Activated naive CD8-positive, alpha-beta T cell treated with anti-CD3 and anti-CD28 coated beads, Interleukin-2, amount 50 U/mL, for 24 hours (primary cell): ENCODE measurements around the gene LMF1.
"Not testable (repeated sequence)": the region's sequence is repeated elsewhere in the genome, so short reads cannot be mapped to it uniquely, and the experiment has no call there.

Experiments
- ATAC-seq: fragments of 150-1000 bp; cut with Tn5 transposase; one replicate; pipeline ENCODE4 v1.10.0; 2021
- DNase-seq: peaks from one replicate; pipeline ENCODE4 v3.0.0; 2021
- H3K27ac Mint-ChIP-seq: one replicate; pipeline ENCODE4 v1.8.0; 2021; ENCODE audit warnings: mild to moderate bottlenecking, mixed read lengths
- H3K27me3 Mint-ChIP-seq: one replicate; pipeline ENCODE4 v1.8.0; 2021; ENCODE audit warnings: mixed read lengths
- H3K36me3 Mint-ChIP-seq: one replicate; pipeline ENCODE4 v1.8.0; 2021; ENCODE audit warnings: low read depth, mixed read lengths
- H3K4me1 Mint-ChIP-seq: one replicate; pipeline ENCODE4 v1.8.0; 2021; ENCODE audit warnings: mixed read lengths
- H3K4me3 Mint-ChIP-seq: one replicate; pipeline ENCODE4 v1.8.0; 2021; ENCODE audit warnings: mild to moderate bottlenecking, moderate library complexity, mixed read lengths
- H3K9me3 Mint-ChIP-seq: one replicate; pipeline ENCODE4 v1.8.0; 2021; ENCODE audit warnings: mixed read lengths

The LMF1 gene

GRCh38 chr16:896261-897199, 74.3 kb downstream of the LMF1 start:
- no peak overlapping the region for H3K4me3 Mint-ChIP-seq
- no peak overlapping the region for H3K27ac Mint-ChIP-seq
- no peaks in the 10 kb centered on the region for H3K9me3 Mint-ChIP-seq
- DNase-seq: no peak
- H3K4me1 Mint-ChIP-seq: no peaks in the 10 kb centered on the region
- H3K36me3 Mint-ChIP-seq: no peaks in the 10 kb centered on the region
- H3K27me3 Mint-ChIP-seq: no peaks in the 10 kb centered on the region
- ATAC-seq: no peak

DNA sequence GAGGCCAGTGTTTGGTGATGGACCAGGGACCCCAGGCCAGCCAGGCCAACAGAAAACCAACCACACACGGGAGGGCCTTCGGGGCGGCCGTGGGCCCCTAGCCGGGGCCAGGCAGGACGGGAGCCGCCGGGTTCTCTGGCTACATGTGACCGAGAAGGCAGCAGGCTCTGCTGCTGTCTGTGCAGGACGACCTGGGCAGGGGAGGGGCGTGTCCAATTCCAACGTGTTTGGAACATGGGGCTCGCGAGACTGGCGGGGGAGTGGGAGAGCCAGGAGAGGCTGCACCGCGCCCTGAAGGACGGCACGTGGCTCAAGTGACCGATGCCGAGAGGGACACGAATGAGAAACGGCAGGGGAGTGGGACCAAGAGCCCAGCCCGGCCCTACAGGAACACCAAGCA, 75.4 kb downstream of the LMF1 start:
- H3K4me3 Mint-ChIP-seq: no peak overlapping the region
- DNase-seq (no peak), ATAC-seq (no peak)
- H3K27me3 Mint-ChIP-seq: no peaks in the 10 kb centered on the region
- no peaks in the 10 kb centered on the region for H3K9me3 Mint-ChIP-seq
- H3K4me1 Mint-ChIP-seq: no peaks in the 10 kb centered on the region
- no peaks in the 10 kb centered on the region for H3K36me3 Mint-ChIP-seq
- no peak overlapping the region for H3K27ac Mint-ChIP-seq

- DNase-seq (no peak), ATAC-seq (no peak)
- Mint-ChIP-seq H3K27ac (no peak overlapping the region), H3K36me3 (no peaks in the 10 kb centered on the region), H3K9me3 (no peaks in the 10 kb centered on the region), H3K4me3 (no peak overlapping the region), H3K4me1 (no peaks in the 10 kb centered on the region), H3K27me3 (no peaks in the 10 kb centered on the region)
Observed at GRCh38 chr16:894841-895240, 75.9 kb downstream of the LMF1 start.

GRCh38 chr16:894136-894535, 76.6 kb downstream of the LMF1 start:
- DNase-seq (no peak), ATAC-seq (no peak)
- H3K36me3 Mint-ChIP-seq: no peaks in the 10 kb centered on the region
- no peak overlapping the region for H3K4me3 Mint-ChIP-seq
- H3K27ac Mint-ChIP-seq: no peak overlapping the region
- no peaks in the 10 kb centered on the region for H3K4me1 Mint-ChIP-seq
- no peaks in the 10 kb centered on the region for H3K9me3 Mint-ChIP-seq
- no peaks in the 10 kb centered on the region for H3K27me3 Mint-ChIP-seq

GRCh38 chr16:893360-893759, 77.4 kb downstream of the LMF1 start:
- ATAC-seq: no peak
- H3K9me3 Mint-ChIP-seq: no peaks in the 10 kb centered on the region
- no peaks in the 10 kb centered on the region for H3K4me1 Mint-ChIP-seq
- H3K27ac Mint-ChIP-seq: no peak overlapping the region
- H3K36me3 Mint-ChIP-seq: no peaks in the 10 kb centered on the region
- no peak overlapping the region for H3K4me3 Mint-ChIP-seq
- no peak for DNase-seq
- H3K27me3 Mint-ChIP-seq: no peaks in the 10 kb centered on the region

- Mint-ChIP-seq H3K4me1 (no peaks in the 10 kb centered on the region), H3K9me3 (no peaks in the 10 kb centered on the region), H3K27me3 (no peaks in the 10 kb centered on the region), H3K27ac (no peak overlapping the region), H3K4me3 (no peak overlapping the region), H3K36me3 (no peaks in the 10 kb centered on the region)
- no peak for ATAC-seq
- DNase-seq: no peak
Observed at GRCh38 chr16:892536-893255, 78.1 kb downstream of the LMF1 start.

DNA sequence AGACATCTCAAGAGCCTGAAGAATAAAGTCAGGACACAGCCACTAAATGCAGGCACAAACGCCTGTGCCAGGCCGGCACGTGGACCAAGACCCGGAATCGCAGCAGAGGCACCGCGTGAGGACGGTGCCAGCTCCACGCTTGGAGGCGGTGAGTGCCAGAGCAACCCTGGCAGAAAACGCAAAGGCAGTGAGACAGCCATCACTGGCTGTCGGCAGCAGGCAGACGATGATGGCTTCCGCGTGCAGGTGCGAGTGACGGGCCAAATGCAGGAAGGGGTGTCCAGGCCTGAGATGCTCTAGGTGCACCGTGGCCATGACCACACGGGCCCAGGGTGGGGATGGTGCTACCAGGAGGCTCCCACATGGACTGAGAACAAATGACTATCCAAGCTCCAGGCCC, 78.8 kb downstream of the LMF1 start:
- Mint-ChIP-seq H3K4me3 (no peak overlapping the region), H3K4me1 (no peaks in the 10 kb centered on the region), H3K27me3 (no peaks in the 10 kb centered on the region), H3K9me3 (no peaks in the 10 kb centered on the region), H3K27ac (no peak overlapping the region), H3K36me3 (no peaks in the 10 kb centered on the region)
- no peak for ATAC-seq
- no peak for DNase-seq

GRCh38 chr16:891353-891740, 79.4 kb downstream of the LMF1 start:
- Mint-ChIP-seq H3K9me3 (no peaks in the 10 kb centered on the region), H3K4me1 (no peaks in the 10 kb centered on the region), H3K27ac (no peak overlapping the region), H3K4me3 (no peak overlapping the region), H3K27me3 (no peaks in the 10 kb centered on the region), H3K36me3 (no peaks in the 10 kb centered on the region)
- DNase-seq: no peak
- ATAC-seq: no peak

GRCh38 chr16:890716-891352, 80.0 kb downstream of the LMF1 start:
- Mint-ChIP-seq H3K27me3 (no peaks in the 10 kb centered on the region), H3K27ac (no peak overlapping the region)
- no peak for DNase-seq

GRCh38 chr16:890217-890616, 80.6 kb downstream of the LMF1 start:
- Mint-ChIP-seq H3K9me3 (no peaks in the 10 kb centered on the region), H3K4me1 (no peaks in the 10 kb centered on the region), H3K36me3 (no peaks in the 10 kb centered on the region), H3K27ac (no peak overlapping the region), H3K4me3 (no peak overlapping the region), H3K27me3 (no peaks in the 10 kb centered on the region)
- ATAC-seq: no peak
- no peak for DNase-seq

More at GRCh38 chr16:890716-891352, 80.0 kb downstream of the LMF1 start:
- Mint-ChIP-seq H3K4me3 (no peak overlapping the region), H3K36me3 (no peaks in the 10 kb centered on the region), H3K9me3 (no peaks in the 10 kb centered on the region), H3K4me1 (no peaks in the 10 kb centered on the region)
- ATAC-seq: no peak

- H3K9me3 Mint-ChIP-seq: no peaks in the 10 kb centered on the region
- no peaks in the 10 kb centered on the region for H3K4me1 Mint-ChIP-seq
- no peak overlapping the region for H3K4me3 Mint-ChIP-seq
- H3K27ac Mint-ChIP-seq: no peak overlapping the region
- H3K36me3 Mint-ChIP-seq: no peaks in the 10 kb centered on the region
- no peaks in the 10 kb centered on the region for H3K27me3 Mint-ChIP-seq
- DNase-seq: no peak
- no peak for ATAC-seq
Observed at GRCh38 chr16:889586-889985, 81.2 kb downstream of the LMF1 start.

- DNase-seq: no peak
- no peak for ATAC-seq
- H3K9me3 Mint-ChIP-seq: no peaks in the 10 kb centered on the region
- H3K27ac Mint-ChIP-seq: no peak overlapping the region
- no peak overlapping the region for H3K4me3 Mint-ChIP-seq
- no peaks in the 10 kb centered on the region for H3K4me1 Mint-ChIP-seq
- no peaks in the 10 kb centered on the region for H3K27me3 Mint-ChIP-seq
- H3K36me3 Mint-ChIP-seq: no peaks in the 10 kb centered on the region
Observed at GRCh38 chr16:888901-889570, 81.7 kb downstream of the LMF1 start.

- not testable (repeated sequence) for ATAC-seq, H3K9me3 Mint-ChIP-seq, H3K27ac Mint-ChIP-seq, H3K36me3 Mint-ChIP-seq, H3K4me1 Mint-ChIP-seq, DNase-seq, H3K27me3 Mint-ChIP-seq, H3K4me3 Mint-ChIP-seq
Observed at GRCh38 chr16:888456-888855, 82.3 kb downstream of the LMF1 start.

DNA sequence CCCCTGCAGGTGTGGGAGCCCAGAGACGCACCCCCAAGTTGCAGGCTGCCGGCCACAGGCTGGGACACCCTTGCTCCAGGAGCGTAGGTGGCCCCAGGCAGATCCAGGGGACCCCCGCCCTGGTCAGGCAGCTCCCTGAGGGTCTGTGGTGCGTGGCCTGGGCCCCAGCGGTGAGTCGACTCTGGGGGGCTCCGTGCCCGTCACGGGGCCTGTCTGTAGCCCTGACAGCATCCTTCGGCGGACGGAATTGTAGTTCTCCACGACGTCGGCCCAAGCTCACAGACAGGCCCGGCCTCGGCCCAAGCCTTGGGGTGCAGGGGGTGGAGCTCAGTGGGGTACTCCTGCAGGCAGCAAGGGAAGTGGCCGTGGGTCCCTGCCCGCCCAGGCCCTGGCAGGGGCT, 82.9 kb downstream of the LMF1 start:
- Mint-ChIP-seq H3K9me3 (no peaks in the 10 kb centered on the region), H3K27me3 (no peaks in the 10 kb centered on the region), H3K4me3 (no peak overlapping the region), H3K36me3 (no peaks in the 10 kb centered on the region), H3K4me1 (no peaks in the 10 kb centered on the region), H3K27ac (no peak overlapping the region)
- ATAC-seq (no peak), DNase-seq (no peak)
